Posterior cingulate gyrus (tissue), 11 donors: ENCODE measurements around the gene F2RL3.

Experiments
- DNase-seq, 10 donors: peaks; one replicate each; pipeline versions ENCODE4 v3.0.0 to v3.0.0-alpha.2; 2020 to 2021; ENCODE audit warnings: mixed read lengths in 3 of 10
- intact Hi-C: fragments of 100-400 bp; cut with DNase I; formaldehyde crosslinking; loops from one replicate; pipeline ENCODE4 v1.15.1; 2023

F2RL3 gene

DNA sequence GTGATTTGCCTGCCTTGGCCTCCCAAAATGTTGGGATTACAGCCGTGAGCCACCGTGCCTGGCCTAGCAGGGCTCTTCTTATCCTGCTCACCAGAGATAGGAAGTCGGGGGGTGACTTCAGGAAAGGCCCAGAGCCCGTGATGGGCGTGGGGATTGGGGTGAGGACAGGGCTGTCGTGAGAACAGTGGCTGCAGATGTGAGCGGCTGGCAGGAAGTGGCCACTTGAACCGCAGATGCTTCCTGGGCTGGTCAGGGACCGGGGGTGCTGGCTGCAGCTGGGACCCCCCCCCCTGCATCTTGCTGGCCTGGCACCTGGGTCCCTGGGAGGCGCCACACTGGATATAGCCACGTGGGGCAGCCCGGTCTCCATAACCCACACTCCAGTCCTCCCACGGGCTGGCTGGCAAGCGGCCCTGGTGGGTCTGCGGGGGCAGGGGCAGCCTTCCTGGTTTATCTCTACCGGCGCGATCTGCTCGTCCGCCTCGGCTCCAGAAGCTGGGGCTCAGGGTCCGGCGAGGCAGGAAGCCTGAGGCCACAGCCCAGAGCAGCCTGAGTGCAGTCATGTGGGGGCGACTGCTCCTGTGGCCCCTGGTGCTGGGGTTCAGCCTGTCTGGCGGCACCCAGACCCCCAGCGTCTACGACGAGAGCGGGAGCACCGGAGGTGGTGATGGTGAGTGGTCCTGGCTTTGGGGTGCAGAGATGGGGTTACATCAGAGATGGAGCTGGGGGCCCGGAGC is at the start of gene F2RL3:
Gene F2RL3, plus strand, starts transcription at position 371 of the 737 bp plus-strand sequence. Its CDS starts 191 bp downstream, at position 562.
- DNase-seq, result no peak
- intact Hi-C loops, result no loop called here

DNA sequence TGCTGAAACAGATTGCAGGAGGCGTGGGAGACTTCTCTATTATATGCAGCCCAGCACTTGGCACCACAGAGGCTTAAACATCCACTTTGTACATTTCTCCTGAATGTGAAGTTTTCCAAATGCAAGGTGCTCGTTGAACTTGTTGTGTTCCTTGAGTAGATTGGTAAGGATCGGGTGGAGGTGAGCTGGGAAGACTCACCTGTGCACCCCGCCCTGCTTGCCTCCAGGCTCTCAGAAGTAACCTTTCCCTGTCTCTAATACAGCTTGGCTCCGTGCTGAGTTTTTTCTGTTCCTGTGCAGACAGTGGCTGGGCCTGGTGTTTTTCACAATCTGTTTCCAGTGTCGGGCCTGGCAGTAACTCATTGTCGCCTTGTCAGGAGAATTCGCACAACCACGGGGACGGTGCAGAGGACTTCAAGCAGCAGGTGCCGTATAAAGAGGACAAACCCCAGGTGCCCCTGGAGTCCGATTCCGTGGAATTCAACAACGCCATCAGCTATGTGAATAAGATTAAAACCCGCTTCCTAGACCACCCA is 47.3 kb upstream of the F2RL3 start:
- intact Hi-C loops, result no loop called here
- DNase-seq, result peak in 8 of 10 donors; percentile 15 to 92 (median 52)

- DNase-seq, result no peak
- intact Hi-C loops, result no loop called here
Measured at GRCh38 chr19:16846901-16847300, 41.9 kb upstream of the F2RL3 start.

DNA sequence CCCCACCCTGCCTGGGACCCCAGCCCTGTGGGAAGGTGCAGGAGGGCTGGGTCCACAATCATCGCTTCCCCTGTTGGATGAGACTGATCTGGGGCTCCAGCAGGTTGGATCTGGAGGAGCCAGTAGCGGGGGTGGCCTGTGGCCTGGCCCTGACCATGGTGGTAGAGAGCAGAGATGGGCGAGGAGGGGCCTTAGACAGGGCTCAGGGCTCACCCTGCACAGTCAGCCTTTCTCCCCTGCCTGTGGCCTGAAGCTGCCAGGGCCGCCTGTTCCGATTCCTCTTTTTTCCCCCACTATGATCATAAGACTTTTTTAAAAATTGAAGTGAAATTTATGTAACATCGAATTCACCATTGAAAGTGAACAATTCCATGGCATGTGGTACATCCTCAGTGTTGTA is 41.4 kb upstream of the F2RL3 start:
- intact Hi-C loops, result no loop called here

DNA sequence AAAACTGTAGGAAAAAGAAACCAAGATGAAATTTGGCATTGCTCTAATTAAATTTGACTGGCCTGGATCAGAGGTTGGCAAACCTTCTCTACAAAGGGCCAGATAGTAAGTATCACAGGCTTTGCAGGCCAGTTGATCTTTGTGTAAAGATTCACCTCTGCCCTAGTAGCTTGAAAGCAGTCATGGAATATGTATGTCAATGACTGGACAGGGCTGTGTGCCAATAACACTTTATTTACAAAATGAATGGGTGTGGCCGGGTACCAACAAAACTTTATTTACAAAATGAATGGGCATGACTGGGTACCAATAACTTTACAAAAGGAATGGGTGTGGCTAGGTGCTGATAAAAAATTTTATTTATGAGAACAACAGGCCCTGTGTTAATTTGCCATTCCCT is 39.6 kb upstream of the F2RL3 start:
- no peak for DNase-seq
- intact Hi-C loops, result no loop called here

More for the DNA sequence above, 41.4 kb upstream of the F2RL3 start:
- DNase-seq, result no peak

DNA sequence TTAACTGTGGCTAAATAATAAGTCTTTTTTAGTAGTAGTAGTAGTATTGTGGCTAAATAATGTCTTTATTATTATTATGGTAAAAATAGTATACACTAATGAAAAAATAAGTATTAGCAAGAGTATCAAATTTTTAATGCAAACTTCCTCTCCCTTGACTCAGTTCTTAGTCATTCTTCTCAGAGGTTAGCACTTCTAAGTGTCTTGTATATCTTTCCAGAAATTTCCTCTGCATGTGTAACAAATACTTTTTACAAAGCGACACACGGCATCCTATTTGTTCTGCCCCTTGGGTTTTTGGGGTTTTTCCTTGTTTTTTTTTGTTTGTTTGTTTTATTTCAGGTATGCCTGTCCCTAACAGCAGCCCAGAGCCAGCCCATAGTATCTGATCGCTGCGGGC is 38.7 kb upstream of the F2RL3 start:
- DNase-seq, result no peak
- intact Hi-C loops, result no loop called here

GRCh38 chr19:16851031-16851712 is 37.6 kb upstream of the F2RL3 start:
- intact Hi-C loops, result no loop called here
- DNase-seq, result no peak

- no peak for DNase-seq
- intact Hi-C loops, result no loop called here
Measured at GRCh38 chr19:16853066-16853465, 35.7 kb upstream of the F2RL3 start.

GRCh38 chr19:16856091-16856490 is 32.7 kb upstream of the F2RL3 start:
- intact Hi-C loops, result no loop called here

GRCh38 chr19:16859626-16860025 is 29.2 kb upstream of the F2RL3 start:
- DNase-seq, result no peak
- intact Hi-C loops, result no loop called here

More at GRCh38 chr19:16856091-16856490, 32.7 kb upstream of the F2RL3 start:
- no peak for DNase-seq

DNA sequence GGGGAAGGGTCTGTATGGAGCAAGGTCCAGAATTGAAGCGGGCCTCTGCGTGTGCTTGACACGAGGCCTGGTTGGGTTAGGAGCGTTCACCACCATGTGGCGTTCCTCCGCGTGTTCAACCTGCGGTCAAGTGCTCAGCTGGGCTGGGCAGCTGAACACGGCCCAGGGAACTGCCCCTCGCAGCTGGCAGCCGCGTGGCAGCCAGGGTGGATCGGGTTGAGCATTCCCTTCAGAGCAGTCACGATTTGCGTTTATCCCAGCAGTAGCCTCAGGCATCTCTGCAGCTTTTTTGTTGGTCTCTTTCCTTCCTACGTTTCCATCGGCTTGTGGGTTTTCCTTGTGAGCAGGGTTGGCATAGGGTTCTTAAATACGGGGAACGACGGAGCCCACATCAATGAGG is 28.7 kb upstream of the F2RL3 start:
- DNase-seq, result no peak
- intact Hi-C loops, result no loop called here

DNA sequence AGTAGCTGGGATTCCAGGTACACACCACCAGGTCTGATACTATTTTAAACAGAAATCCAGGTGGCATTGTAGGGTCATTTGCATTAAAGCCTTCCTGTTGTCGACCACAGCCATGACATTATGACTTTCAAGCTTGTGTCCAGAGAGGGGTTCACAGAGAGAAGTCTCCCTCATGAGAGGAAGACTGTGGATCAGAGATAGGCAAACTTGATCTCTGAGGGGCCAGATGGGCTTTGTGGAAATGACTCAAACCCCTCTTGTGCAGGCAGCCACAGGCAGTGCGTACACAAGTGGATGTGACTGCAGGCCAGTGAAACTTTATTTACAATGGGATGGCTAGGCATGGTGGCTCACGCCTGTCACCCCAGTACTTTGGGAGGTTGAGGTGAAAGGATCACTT is 27.8 kb upstream of the F2RL3 start:
- intact Hi-C loops, result no loop called here
- no peak for DNase-seq

- DNase-seq, result no peak
- intact Hi-C loops, result no loop called here
Measured at GRCh38 chr19:16861834-16862233, 27.0 kb upstream of the F2RL3 start.

- intact Hi-C loops, result no loop called here
- DNase-seq, result no peak
Measured at GRCh38 chr19:16862826-16863415, 25.9 kb upstream of the F2RL3 start.

DNA sequence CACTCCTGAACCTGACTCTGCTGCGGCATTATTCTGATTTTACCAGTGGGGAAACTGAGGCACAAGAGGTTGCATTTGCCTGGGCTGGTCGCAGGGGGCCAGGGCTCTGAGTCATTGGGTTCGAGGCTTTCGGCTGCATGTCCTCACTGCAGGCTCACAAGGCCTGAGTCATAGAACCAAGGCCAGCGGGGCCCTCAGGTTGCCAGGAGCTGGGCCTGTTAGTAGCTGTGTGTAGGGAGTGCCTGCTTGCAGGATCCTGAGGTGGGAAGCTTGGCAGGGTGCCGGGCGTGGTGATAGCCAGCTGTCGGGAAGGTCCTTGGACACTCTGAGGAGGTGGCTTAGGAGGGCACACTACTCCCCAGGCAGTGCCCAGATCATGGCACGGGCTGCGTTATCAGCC is 21.6 kb upstream of the F2RL3 start:
- intact Hi-C loops, result no loop called here
- no peak for DNase-seq

DNA sequence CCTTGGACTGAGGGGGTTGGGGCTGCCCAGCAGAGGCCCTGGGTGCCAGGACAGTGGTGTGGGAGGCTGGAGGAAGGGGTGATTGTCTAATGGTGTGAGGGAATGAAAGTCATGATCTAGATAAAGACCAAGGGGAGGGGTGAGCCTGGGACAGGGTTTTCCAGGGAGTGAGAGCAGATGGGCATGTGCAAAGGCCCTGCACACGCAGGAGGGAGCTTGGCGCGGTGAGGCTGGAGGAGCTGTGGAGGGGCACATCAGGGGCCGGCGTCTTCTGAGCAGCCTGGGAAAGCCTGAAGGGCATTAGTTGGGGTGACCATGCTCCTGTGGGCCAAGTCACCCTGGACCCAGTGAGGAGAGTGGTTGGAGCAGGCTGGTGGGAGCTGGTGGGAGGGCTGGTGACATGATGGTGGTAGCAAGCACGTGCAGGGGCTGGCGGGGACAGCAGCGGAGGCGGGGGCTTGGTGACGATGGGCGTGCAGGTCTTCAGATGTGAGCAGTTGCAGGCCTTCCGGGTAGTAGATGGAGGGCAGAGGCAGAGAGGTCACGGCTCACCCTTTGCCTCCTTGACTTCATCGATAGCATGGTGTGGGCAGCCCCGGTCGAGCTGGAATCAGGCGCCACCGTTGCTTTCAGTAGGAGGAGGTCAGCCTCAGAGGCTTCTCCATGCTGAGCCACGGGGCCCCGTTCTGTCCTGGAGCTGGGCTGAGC is 20.2 kb upstream of the F2RL3 start:
- DNase-seq, result no peak
- intact Hi-C loops, result no loop called here

GRCh38 chr19:16869331-16869972 is 19.3 kb upstream of the F2RL3 start:
- intact Hi-C loops, result no loop called here
- DNase-seq, result no peak

DNA sequence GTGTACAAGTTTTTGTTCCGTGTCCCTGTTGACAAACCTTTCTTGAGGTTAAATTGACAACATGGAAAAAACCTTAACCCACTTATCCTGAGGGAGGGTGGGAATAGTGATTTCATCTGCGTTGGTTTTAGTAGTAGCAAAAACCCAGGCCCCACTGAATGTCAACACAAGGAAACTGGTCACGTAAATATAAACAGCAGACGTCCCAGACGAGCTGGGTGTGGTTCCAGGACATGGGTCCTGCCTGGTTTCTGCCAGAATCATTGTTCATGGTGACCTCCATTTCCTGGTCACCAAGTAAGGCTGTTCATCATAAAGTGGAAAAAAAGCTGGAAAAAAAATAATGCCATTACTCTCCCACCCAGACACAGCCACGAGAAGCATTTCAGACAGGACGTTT is 16.9 kb upstream of the F2RL3 start:
- DNase-seq, result no peak
- intact Hi-C loops, result no loop called here

- no peak for DNase-seq
- intact Hi-C loops, result no loop called here
Measured at GRCh38 chr19:16872728-16873127, 16.1 kb upstream of the F2RL3 start.

DNA sequence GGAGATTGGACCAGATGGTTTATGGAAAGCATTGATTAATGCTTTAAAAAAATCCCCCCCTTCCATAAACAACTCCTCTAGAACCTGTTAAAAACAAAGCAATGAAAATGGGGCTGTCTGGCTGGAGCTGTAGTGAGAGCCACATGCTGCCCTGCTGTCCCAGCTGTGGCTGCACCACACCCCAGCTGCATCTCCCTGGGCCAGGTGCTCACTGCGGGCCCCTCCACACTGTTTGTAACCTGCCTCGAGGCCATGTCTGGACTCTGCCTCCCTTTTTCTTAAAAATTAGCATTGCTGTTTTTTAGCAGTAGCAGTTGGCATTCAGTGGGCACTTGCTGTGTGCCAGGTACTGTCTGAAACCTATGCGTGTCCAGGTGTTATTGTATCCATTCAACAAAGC is 15.2 kb upstream of the F2RL3 start:
- no peak for DNase-seq
- intact Hi-C loops, result no loop called here
